ENCODE measurements around the gene DDX47. TPM values are rescaled to one million over a fixed set of nuclear protein-coding genes. Genes with fewer than 3 reads are reported as not detected.
A peak's percentile ranks its signal among the peaks of the same experiment; 100 is the strongest.

Gene DDX47
- total and polyA plus RNA-seq, 2 experiments from 2014 or later: 56.2 to 69.4 TPM

DNA sequence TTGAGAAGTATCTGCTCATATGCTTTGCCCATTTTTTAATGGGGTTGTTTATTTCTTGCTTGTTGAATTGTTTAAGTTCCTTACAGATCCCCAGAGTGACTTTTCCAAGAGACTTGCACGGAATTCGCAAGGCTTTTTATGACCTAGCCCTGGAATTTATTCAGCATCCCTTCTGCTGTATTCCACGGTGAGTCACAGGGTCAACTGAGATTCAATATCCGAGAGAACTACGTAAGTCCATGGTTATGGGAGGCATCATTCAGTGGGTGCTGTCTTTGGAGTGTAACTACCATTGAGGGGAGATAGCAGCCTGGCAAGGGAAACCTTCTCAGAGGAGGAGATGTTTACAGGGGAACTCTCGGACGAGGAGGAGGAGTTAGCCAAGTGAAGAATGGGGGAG is 57.3 kb downstream of the DDX47 start:
- TF ChIP-seq EZH2 (IDR thresholded peaks at IDR 0.05; ENCODE audit: borderline replicate concordance) (no peak), EZH2phosphoT487 (IDR thresholded peaks at IDR 0.05; ENCODE audit: low read depth, severe bottlenecking, unreplicated experiment) (no peak)
- TF ChIP-seq, protein P1, sequence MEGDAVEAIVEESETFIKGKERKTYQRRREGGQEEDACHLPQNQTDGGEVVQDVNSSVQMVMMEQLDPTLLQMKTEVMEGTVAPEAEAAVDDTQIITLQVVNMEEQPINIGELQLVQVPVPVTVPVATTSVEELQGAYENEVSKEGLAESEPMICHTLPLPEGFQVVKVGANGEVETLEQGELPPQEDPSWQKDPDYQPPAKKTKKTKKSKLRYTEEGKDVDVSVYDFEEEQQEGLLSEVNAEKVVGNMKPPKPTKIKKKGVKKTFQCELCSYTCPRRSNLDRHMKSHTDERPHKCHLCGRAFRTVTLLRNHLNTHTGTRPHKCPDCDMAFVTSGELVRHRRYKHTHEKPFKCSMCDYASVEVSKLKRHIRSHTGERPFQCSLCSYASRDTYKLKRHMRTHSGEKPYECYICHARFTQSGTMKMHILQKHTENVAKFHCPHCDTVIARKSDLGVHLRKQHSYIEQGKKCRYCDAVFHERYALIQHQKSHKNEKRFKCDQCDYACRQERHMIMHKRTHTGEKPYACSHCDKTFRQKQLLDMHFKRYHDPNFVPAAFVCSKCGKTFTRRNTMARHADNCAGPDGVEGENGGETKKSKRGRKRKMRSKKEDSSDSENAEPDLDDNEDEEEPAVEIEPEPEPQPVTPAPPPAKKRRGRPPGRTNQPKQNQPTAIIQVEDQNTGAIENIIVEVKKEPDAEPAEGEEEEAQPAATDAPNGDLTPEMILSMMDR (IDR thresholded peaks at IDR 0.05; ENCODE audit: poor library complexity): no peak
- WGBS (ENCODE audit: low lambda C conversion rate, missing lambda C conversion rate): 43% methylated on average over 7 of the region's 7 CpGs
- H3K4me2 ChIP-seq: no peak overlapping the region

DNA sequence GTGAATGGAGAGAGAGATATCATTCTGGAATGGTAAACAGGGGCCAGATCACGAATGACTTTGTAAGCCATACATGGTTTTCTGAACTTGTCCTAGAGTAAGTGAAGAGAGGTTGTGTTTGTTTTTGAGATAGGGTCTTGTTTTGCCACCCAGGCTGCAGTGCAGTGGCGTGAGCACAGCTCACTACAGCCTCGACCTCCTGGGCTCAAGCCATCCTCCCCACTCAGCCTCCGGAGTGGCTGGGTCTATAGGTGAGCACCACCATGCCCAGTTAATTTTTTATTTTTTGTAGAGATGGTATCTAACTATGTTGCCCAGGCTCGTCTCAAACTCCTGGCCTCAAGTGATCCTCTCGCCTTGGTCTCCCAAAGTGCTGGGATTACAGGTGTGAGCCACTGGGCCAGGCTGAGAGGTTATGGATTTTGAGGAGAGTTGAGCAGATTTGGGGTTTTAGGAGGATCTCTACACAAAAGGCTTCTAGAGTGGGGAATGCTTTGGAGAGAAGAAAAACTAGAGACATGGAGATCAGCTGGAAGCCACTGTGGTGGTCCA is 58.5 kb downstream of the DDX47 start:
- no peak overlapping the region for H2AFZ ChIP-seq
- H3K36me3 ChIP-seq (replicated peaks; ENCODE audit: insufficient read depth, low read depth): no peaks in the 10 kb centered on the region
- no peak overlapping the region for H3K4me3 ChIP-seq
- no peak for DNase-seq (ENCODE audit: low spot score)
- no peaks in the 10 kb centered on the region for H4K20me1 ChIP-seq (ENCODE audit: insufficient read depth, poor library complexity, severe bottlenecking)
- peaks cover 6% of the 10 kb centered on the region for H3K4me1 ChIP-seq (ENCODE audit: insufficient read depth)
- H3K27me3 ChIP-seq: no peaks in the 10 kb centered on the region
- H3K9me3 ChIP-seq (ENCODE audit: low read depth): no peaks in the 10 kb centered on the region
- peak overlapping the region; percentile 98 for H3K27ac ChIP-seq
- TF ChIP-seq, protein P1 (IDR thresholded peaks at IDR 0.05; ENCODE audit: poor library complexity): no peak
- TF ChIP-seq EZH2 (IDR thresholded peaks at IDR 0.05; ENCODE audit: borderline replicate concordance): no peak
- no peak for TF ChIP-seq EZH2phosphoT487 (IDR thresholded peaks at IDR 0.05; ENCODE audit: low read depth, severe bottlenecking, unreplicated experiment)
- no peaks in the 10 kb centered on the region for H3K9me2 ChIP-seq (replicated peaks; ENCODE audit: insufficient read depth)
- 74% methylated on average over 6 of the region's 6 CpGs for WGBS (ENCODE audit: low lambda C conversion rate, missing lambda C conversion rate)
- no peak overlapping the region for H3K4me2 ChIP-seq
- no peaks in the 10 kb centered on the region for H3K79me2 ChIP-seq

More for the DNA sequence above, 57.3 kb downstream of the DDX47 start:
- no peaks in the 10 kb centered on the region for H3K79me2 ChIP-seq
- H3K9me3 ChIP-seq (ENCODE audit: low read depth): no peaks in the 10 kb centered on the region
- H3K4me1 ChIP-seq (ENCODE audit: insufficient read depth): peaks cover 6% of the 10 kb centered on the region
- H3K9me2 ChIP-seq (replicated peaks; ENCODE audit: insufficient read depth): no peaks in the 10 kb centered on the region
- H3K36me3 ChIP-seq (replicated peaks; ENCODE audit: insufficient read depth, low read depth): no peaks in the 10 kb centered on the region
- DNase-seq (ENCODE audit: low spot score): peak; percentile 62
- H3K4me3 ChIP-seq: no peak overlapping the region
- H4K20me1 ChIP-seq (ENCODE audit: insufficient read depth, poor library complexity, severe bottlenecking): no peaks in the 10 kb centered on the region
- peak overlapping the region; percentile 98 for H3K27ac ChIP-seq
- no peaks in the 10 kb centered on the region for H3K27me3 ChIP-seq
- H2AFZ ChIP-seq: no peak overlapping the region

DNA sequence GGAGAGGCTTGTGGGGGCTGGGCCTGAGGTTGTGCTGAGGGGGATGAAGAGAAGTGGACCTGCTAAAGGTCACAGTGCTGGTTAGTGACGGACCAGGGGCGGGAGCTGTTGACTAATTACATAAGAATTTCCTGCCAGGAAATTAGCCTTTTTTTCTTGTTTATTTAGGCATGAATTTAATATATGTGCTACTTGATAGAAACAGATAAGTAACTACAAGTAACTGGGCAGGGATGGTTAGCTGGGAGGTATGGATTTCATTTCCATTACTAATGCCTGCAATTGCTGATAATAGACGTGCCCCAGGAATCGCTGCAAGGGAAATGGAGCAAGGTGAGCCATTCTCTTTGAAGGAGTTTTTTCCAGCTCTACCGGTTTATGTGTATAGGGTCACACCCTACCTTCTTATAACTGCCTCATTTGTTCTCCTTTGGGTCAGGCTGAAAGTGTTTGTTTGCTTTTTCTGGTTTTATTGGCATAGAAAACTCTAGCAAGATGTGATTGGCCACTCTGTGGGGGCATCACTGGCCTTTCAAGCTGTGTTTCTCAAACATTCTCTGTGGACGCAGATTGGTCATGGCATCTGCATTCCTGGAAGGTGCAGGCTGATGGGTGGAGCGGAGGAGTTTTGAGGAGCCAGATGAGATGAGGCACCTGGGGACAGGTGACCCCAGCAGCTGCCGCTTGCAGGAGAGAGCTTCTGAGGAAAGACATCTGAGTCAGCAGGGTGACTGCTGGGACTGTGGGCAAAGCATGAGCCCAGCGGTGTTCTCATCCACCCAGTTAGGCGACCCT is 59.2 kb downstream of the DDX47 start:
- peak; percentile 83 for DNase-seq (ENCODE audit: low spot score)
- WGBS (ENCODE audit: low lambda C conversion rate, missing lambda C conversion rate): 35% methylated on average over 10 of the region's 10 CpGs
- H3K36me3 ChIP-seq (replicated peaks; ENCODE audit: insufficient read depth, low read depth): no peaks in the 10 kb centered on the region
- H4K20me1 ChIP-seq (ENCODE audit: insufficient read depth, poor library complexity, severe bottlenecking): no peaks in the 10 kb centered on the region
- H3K27ac ChIP-seq: peak overlapping the region; percentile 98
- TF ChIP-seq, protein P1 (IDR thresholded peaks at IDR 0.05; ENCODE audit: poor library complexity): no peak
- TF ChIP-seq EZH2phosphoT487 (IDR thresholded peaks at IDR 0.05; ENCODE audit: low read depth, severe bottlenecking, unreplicated experiment) (no peak), EZH2 (IDR thresholded peaks at IDR 0.05; ENCODE audit: borderline replicate concordance) (no peak)
- H3K9me2 ChIP-seq (replicated peaks; ENCODE audit: insufficient read depth): no peaks in the 10 kb centered on the region
- no peak overlapping the region for H3K4me3 ChIP-seq
- H3K9me3 ChIP-seq (ENCODE audit: low read depth): no peaks in the 10 kb centered on the region
- peak overlapping the region; percentile 24 for H3K4me2 ChIP-seq
- peaks cover 6% of the 10 kb centered on the region for H3K4me1 ChIP-seq (ENCODE audit: insufficient read depth)
- no peaks in the 10 kb centered on the region for H3K79me2 ChIP-seq
- no peak overlapping the region for H2AFZ ChIP-seq
- no peaks in the 10 kb centered on the region for H3K27me3 ChIP-seq
